SH-SY5Y (cell line): Measurements from ENCODE around the gene FAM83D.

ENCODE experiments used
- GATA2 ChIP-seq: IDR thresholded peaks from 2 replicates; pipeline ENCODE4 v1.6.1; 2011; ENCODE audit warnings: mild to moderate bottlenecking, low read depth, low read length
- GATA3 ChIP-seq: IDR thresholded peaks from 2 replicates; pipeline ENCODE4 v1.6.1; 2011; ENCODE audit warnings: low read depth, mild to moderate bottlenecking, low read length, moderate library complexity

- TF ChIP-seq GATA3 (no peak), GATA2 (no peak)
Measured at GRCh38 chr20:38985603-38986170, 59.5 kb downstream of the FAM83D start.
